ENCODE results near the gene PLCL1.

Gene PLCL1

GRCh38 chr2:198141726-198142125 lies 337.3 kb downstream of the PLCL1 start:
- Histone ChIP-seq H3K27me3 (replicated peaks; ENCODE audit: insufficient read depth, low read length) (no peaks in the 10 kb centered on the region), H3K9ac (ENCODE audit: low read length) (no peak overlapping the region), H3K36me3 (replicated peaks; ENCODE audit: insufficient read depth, low read length) (no peaks in the 10 kb centered on the region), H3K9me3 (replicated peaks; ENCODE audit: insufficient read depth, low read length) (no peaks in the 10 kb centered on the region), H3K27ac (ENCODE audit: low read length) (no peak overlapping the region), H4K20me1 (ENCODE audit: insufficient read depth, low read length) (no peaks in the 10 kb centered on the region), H2AFZ (ENCODE audit: low read length) (no peak overlapping the region), H3K79me2 (ENCODE audit: low read length) (no peaks in the 10 kb centered on the region), H3K4me1 (ENCODE audit: low read length) (no peaks in the 10 kb centered on the region), H3K9me2 (replicated peaks; ENCODE audit: insufficient read depth, low read length) (no peaks in the 10 kb centered on the region), H3F3A (ENCODE audit: insufficient read depth, low read length) (no peaks in the 10 kb centered on the region), H3K4me2 (ENCODE audit: low read depth, low read length) (no peak overlapping the region), H3K4me3 (ENCODE audit: low read length) (no peak overlapping the region)
- TF ChIP-seq CTCF (IDR thresholded peaks at IDR 0.05; ENCODE audit: low read length) (no peak), EZH2phosphoT487 (IDR thresholded peaks at IDR 0.05; ENCODE audit: low read length) (no peak), EZH2 (optimal IDR thresholded peaks at IDR 0.05; ENCODE audit: low read depth, low read length) (no peak)
- no peak for DNase-seq

GRCh38 chr2:198143156-198143555 lies 338.8 kb downstream of the PLCL1 start:
- no peaks in the 10 kb centered on the region for H3K36me3 ChIP-seq (replicated peaks; ENCODE audit: insufficient read depth, low read length)

DNA sequence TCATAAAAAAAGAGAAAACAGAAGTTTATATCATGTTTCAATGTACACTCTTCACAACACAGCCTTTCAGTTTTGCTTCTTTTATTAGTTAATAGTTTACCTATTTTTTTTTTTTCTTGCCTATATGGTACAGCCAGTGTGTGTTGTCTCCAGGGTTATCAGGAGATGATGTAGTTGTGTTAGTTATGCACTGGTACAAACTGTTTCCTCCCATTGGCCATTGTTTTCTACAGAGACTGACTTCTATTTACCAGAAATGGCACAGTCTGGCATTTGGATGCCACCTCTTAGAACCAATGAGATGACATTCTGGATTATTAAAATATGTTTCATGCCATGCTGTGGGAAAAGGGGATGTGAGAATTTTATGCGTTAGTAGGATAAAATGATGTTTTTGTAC lies 339.4 kb downstream of the PLCL1 start:
- Histone ChIP-seq H3K9ac (ENCODE audit: low read length) (no peak overlapping the region), H3K4me3 (ENCODE audit: low read length) (no peak overlapping the region), H3K27me3 (replicated peaks; ENCODE audit: insufficient read depth, low read length) (no peaks in the 10 kb centered on the region), H4K20me1 (ENCODE audit: insufficient read depth, low read length) (no peaks in the 10 kb centered on the region), H3K27ac (ENCODE audit: low read length) (no peak overlapping the region), H3K36me3 (replicated peaks; ENCODE audit: insufficient read depth, low read length) (no peaks in the 10 kb centered on the region), H3K79me2 (ENCODE audit: low read length) (no peaks in the 10 kb centered on the region), H3K9me3 (replicated peaks; ENCODE audit: insufficient read depth, low read length) (no peaks in the 10 kb centered on the region), H3K9me2 (replicated peaks; ENCODE audit: insufficient read depth, low read length) (no peaks in the 10 kb centered on the region), H3F3A (ENCODE audit: insufficient read depth, low read length) (no peaks in the 10 kb centered on the region), H3K4me1 (ENCODE audit: low read length) (no peaks in the 10 kb centered on the region), H3K4me2 (ENCODE audit: low read depth, low read length) (no peak overlapping the region), H2AFZ (ENCODE audit: low read length) (no peak overlapping the region)
- DNase-seq: no peak
- TF ChIP-seq EZH2phosphoT487 (IDR thresholded peaks at IDR 0.05; ENCODE audit: low read length) (no peak), CTCF (IDR thresholded peaks at IDR 0.05; ENCODE audit: low read length) (no peak), EZH2 (optimal IDR thresholded peaks at IDR 0.05; ENCODE audit: low read depth, low read length) (no peak)

More at GRCh38 chr2:198143156-198143555, 338.8 kb downstream of the PLCL1 start:
- H2AFZ ChIP-seq (ENCODE audit: low read length): no peak overlapping the region
- H3K4me1 ChIP-seq (ENCODE audit: low read length): no peaks in the 10 kb centered on the region
- H3K9me3 ChIP-seq (replicated peaks; ENCODE audit: insufficient read depth, low read length): no peaks in the 10 kb centered on the region
- no peak overlapping the region for H3K27ac ChIP-seq (ENCODE audit: low read length)
- H3K9ac ChIP-seq (ENCODE audit: low read length): no peak overlapping the region
- H3K79me2 ChIP-seq (ENCODE audit: low read length): no peaks in the 10 kb centered on the region
- TF ChIP-seq EZH2phosphoT487 (IDR thresholded peaks at IDR 0.05; ENCODE audit: low read length) (no peak), EZH2 (optimal IDR thresholded peaks at IDR 0.05; ENCODE audit: low read depth, low read length) (no peak), CTCF (IDR thresholded peaks at IDR 0.05; ENCODE audit: low read length) (no peak)
- H3K4me3 ChIP-seq (ENCODE audit: low read length): no peak overlapping the region
- H3K27me3 ChIP-seq (replicated peaks; ENCODE audit: insufficient read depth, low read length): no peaks in the 10 kb centered on the region
- no peaks in the 10 kb centered on the region for H4K20me1 ChIP-seq (ENCODE audit: insufficient read depth, low read length)
- no peaks in the 10 kb centered on the region for H3K9me2 ChIP-seq (replicated peaks; ENCODE audit: insufficient read depth, low read length)
- H3K4me2 ChIP-seq (ENCODE audit: low read depth, low read length): no peak overlapping the region
- no peak for DNase-seq
- no peaks in the 10 kb centered on the region for H3F3A ChIP-seq (ENCODE audit: insufficient read depth, low read length)
